ENCODE data around the gene SORCS2. TPM values are rescaled to one million over a fixed set of nuclear protein-coding genes. Genes with fewer than 3 reads are reported as not detected.

Gene SORCS2
- total and polyA plus RNA-seq, 2 of the 4 experiments (the other 2 are of a cell fraction): 0.36 to 0.62 TPM

DNA sequence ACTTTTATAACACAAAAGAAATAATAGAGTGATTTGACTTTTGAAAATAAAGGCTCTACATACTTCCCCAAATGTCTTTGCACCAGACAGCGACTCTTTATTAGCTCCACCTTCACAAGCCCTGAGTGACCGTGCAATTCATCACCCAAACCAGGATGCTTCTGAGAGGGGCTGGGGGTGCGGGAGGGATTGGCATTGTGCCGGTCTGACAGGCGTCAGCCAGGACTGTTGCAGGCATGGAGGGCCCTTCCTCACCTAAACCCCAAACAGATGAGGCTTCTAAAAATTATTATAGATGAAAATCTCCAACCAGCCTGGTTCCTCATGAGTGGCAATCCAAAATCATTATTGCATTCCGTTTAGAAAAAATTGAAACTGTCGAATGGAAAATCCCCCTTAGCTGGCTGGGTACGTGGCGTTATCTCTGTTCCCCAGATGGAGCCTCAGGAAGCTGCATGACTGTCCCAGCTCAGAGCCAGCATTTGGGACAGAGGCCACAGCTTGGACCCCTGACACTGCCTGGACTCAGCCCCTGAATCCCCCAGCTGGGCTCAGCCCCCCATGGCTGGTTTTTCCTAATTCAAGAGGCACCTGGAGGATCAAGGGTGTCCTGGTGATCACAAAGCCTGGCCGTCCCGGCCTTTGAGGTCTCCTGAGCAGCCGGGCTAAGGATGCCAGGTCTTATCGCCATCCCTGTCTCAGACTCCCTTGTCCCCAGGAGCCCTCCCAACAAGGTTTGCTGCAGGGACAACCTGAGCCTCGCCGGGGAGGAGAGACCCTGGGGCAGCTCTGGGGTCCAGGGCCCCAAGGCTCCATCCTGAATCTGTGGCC is 60.4 kb downstream of the SORCS2 start:
- Histone ChIP-seq H3K4me2 (ENCODE audit: low read depth, low read length) (no peak overlapping the region), H3K18ac (ENCODE audit: low read depth, low read length) (no peak overlapping the region), H4K5ac (ENCODE audit: low read depth, low read length) (no peak overlapping the region), H3K27ac (ENCODE audit: insufficient read depth, low read length) (no peak overlapping the region), H3K9ac (ENCODE audit: low read depth, low read length) (no peak overlapping the region), H3K23ac (ENCODE audit: low read depth, low read length) (no peak overlapping the region), H2AK5ac (ENCODE audit: low read depth, low read length) (no peak overlapping the region), H4K91ac (ENCODE audit: insufficient read depth, low read depth, low read length) (no peak overlapping the region), H3K9me3 (ENCODE audit: control insufficient read depth, insufficient read depth, low read length) (peaks cover 8% of the 10 kb centered on the region; the same call in 1 of the 2 replicates), H3K56ac (ENCODE audit: extremely low read depth, insufficient read depth, low read length) (no peak overlapping the region), H3K9me1 (ENCODE audit: insufficient read depth, low read length) (no peaks in the 10 kb centered on the region), H3K4me3 (ENCODE audit: insufficient read depth, low read depth, low read length) (no peak overlapping the region), H3K4me1 (ENCODE audit: control insufficient read depth, insufficient read depth, low read length) (no peaks in the 10 kb centered on the region), H4K8ac (ENCODE audit: low read depth in 2 of 2, low read length in 2 of 2) (no peak overlapping the region), H3K27me3 (ENCODE audit: control insufficient read depth, insufficient read depth, low read length) (peaks cover 59% of the 10 kb centered on the region), H3K14ac (replicated peaks; ENCODE audit: low read depth, low read length) (no peak overlapping the region), H2BK5ac (ENCODE audit: low read depth, low read length, poor library complexity, severe bottlenecking) (no peak overlapping the region), H3K4ac (ENCODE audit: low read depth, low read length) (no peak overlapping the region), H2BK120ac (ENCODE audit: low read depth, low read length) (no peak overlapping the region), H2BK20ac (ENCODE audit: low read depth, low read length) (no peak overlapping the region), H2BK15ac (ENCODE audit: low read depth, low read length) (no peak overlapping the region), H4K20me1 (ENCODE audit: insufficient read depth, low read length) (no peaks in the 10 kb centered on the region; the same call in 1 of the 2 replicates), H2AFZ (replicated peaks; ENCODE audit: low read length, poor library complexity) (no peak overlapping the region), H2AK9ac (replicated peaks; ENCODE audit: low read depth, low read length, poor library complexity) (no peak overlapping the region), H3K79me1 (ENCODE audit: low read depth in 1 of 2, low read length in 2 of 2) (no peaks in the 10 kb centered on the region), H3K36me3 (ENCODE audit: control insufficient read depth, insufficient read depth, low read length) (no peaks in the 10 kb centered on the region)
- in situ Hi-C loops (cut with MboI; ENCODE audit: low sequenced_read_pairs): no loop called here
- DNase-seq (no peak), ATAC-seq (ENCODE audit: low read depth) (no peak)
- POLR2A ChIA-PET (ENCODE audit: unreplicated experiment): no interaction called here
- no TSS peak for BruUV-seq (replicated peaks)
- intact Hi-C loops (cut with micrococcal nuclease): no loop called here
- dilution Hi-C loops (cut with HindIII; ENCODE audit: low sequenced_read_pairs, unreplicated experiment): no loop called here
- CTCF ChIA-PET: interaction anchor here (0.5 kb wide), 1 partner anchor 278 kb away, joined by 3 read pairs; no protein-coding TSS in a partner anchor
- 79% methylated on average over 6 of the region's 15 CpGs; no CpG with 5 or more reads in 1 of the 2 experiments for WGBS, 2 experiments (ENCODE audit: extremely low coverage in 2 of 2, insufficient read length in 1 of 2)
- TF ChIP-seq, protein P1, sequence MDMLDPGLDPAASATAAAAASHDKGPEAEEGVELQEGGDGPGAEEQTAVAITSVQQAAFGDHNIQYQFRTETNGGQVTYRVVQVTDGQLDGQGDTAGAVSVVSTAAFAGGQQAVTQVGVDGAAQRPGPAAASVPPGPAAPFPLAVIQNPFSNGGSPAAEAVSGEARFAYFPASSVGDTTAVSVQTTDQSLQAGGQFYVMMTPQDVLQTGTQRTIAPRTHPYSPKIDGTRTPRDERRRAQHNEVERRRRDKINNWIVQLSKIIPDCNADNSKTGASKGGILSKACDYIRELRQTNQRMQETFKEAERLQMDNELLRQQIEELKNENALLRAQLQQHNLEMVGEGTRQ (IDR thresholded peaks at IDR 0.05; ENCODE audit: low read depth, low read length): no peak
- no peak for TF ChIP-seq MXI1 (IDR thresholded peaks at IDR 0.05; ENCODE audit: borderline replicate concordance, low read depth, low read length)
- no peak for TF ChIP-seq CEBPB (IDR thresholded peaks at IDR 0.05; ENCODE audit: low read depth, low read length)
- no peak for TF ChIP-seq BHLHE40 (IDR thresholded peaks at IDR 0.05; ENCODE audit: low read depth, low read length)
- TF ChIP-seq RCOR1 (IDR thresholded peaks at IDR 0.05; ENCODE audit: insufficient replicate concordance, low read length): no peak
- TF ChIP-seq, protein P2, sequence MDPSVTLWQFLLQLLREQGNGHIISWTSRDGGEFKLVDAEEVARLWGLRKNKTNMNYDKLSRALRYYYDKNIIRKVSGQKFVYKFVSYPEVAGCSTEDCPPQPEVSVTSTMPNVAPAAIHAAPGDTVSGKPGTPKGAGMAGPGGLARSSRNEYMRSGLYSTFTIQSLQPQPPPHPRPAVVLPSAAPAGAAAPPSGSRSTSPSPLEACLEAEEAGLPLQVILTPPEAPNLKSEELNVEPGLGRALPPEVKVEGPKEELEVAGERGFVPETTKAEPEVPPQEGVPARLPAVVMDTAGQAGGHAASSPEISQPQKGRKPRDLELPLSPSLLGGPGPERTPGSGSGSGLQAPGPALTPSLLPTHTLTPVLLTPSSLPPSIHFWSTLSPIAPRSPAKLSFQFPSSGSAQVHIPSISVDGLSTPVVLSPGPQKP (IDR thresholded peaks at IDR 0.05; ENCODE audit: borderline replicate concordance, low read depth, low read length): no peak
- TF ChIP-seq SMC3 (IDR thresholded peaks at IDR 0.05; ENCODE audit: low read depth, low read length): no peak
- no peak for TF ChIP-seq RFX5 (IDR thresholded peaks at IDR 0.05; ENCODE audit: low read depth, low read length)
- no peak for TF ChIP-seq NFE2L2 (IDR thresholded peaks at IDR 0.05; ENCODE audit: low read depth, low read length)
- no peak for TF ChIP-seq RAD21 (IDR thresholded peaks at IDR 0.05; ENCODE audit: low read length)
- no peak for TF ChIP-seq MAZ (IDR thresholded peaks at IDR 0.05; ENCODE audit: borderline replicate concordance, low read depth, low read length)
- no peak for TF ChIP-seq MAFK (IDR thresholded peaks at IDR 0.05; ENCODE audit: low read depth, low read length)
- no peak for TF ChIP-seq CHD1 (IDR thresholded peaks at IDR 0.05; ENCODE audit: low read depth, low read length)
- TF ChIP-seq POLR2A (IDR thresholded peaks at IDR 0.05; ENCODE audit: low read depth, low read length): no peak
- TF ChIP-seq, protein P3, sequence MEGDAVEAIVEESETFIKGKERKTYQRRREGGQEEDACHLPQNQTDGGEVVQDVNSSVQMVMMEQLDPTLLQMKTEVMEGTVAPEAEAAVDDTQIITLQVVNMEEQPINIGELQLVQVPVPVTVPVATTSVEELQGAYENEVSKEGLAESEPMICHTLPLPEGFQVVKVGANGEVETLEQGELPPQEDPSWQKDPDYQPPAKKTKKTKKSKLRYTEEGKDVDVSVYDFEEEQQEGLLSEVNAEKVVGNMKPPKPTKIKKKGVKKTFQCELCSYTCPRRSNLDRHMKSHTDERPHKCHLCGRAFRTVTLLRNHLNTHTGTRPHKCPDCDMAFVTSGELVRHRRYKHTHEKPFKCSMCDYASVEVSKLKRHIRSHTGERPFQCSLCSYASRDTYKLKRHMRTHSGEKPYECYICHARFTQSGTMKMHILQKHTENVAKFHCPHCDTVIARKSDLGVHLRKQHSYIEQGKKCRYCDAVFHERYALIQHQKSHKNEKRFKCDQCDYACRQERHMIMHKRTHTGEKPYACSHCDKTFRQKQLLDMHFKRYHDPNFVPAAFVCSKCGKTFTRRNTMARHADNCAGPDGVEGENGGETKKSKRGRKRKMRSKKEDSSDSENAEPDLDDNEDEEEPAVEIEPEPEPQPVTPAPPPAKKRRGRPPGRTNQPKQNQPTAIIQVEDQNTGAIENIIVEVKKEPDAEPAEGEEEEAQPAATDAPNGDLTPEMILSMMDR (conservative IDR thresholded peaks at IDR 0.05; ENCODE audit: low read depth, low read length): no peak
